Femur (tissue), 1 donor: ENCODE results near the gene TET3.

ENCODE experiments used
- DNase-seq: peaks from one replicate; pipeline ENCODE4 v3.0.0-alpha.2; 2017

The TET3 gene

DNA sequence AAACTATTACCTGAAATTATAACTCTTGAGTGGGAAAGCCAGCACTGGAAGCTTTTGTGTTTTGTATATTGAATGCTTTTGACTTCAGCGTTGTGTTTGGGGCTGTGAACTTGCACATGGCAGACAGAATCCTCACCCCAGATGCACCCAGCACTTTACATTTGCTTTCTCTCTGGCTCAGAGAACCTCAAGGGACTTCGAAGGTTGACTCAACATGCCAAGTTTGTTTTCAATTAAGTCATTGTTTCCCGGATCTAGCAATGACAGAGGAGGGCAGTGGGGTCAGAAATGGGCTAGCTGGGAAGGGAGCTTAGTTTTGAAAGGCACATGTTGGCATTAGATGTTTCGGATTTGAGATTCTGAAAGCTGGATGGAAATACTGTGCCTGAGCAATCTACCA, 22.4 kb downstream of the TET3 start:
- DNase-seq = no peak

DNA sequence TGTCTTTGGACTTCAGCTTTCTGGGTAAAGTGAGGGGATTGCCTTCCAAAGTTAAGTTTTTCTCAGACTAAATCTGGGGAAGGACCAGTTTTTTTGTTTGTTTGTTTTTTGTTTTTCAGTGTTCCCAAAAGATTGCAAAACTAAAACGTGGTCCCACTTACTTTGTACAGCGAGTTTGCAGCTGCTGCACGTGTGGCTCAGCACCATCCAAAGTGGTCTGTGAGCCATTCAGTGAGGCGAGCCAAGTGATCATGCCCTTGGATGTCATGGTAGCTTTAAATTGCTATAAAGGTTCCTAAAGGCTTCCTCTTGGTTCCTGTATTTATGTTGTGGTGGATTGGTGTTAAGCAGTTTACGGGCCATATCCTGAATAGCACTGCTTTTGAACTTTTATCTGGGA, 23.0 kb downstream of the TET3 start:
- DNase-seq = no peak

DNA sequence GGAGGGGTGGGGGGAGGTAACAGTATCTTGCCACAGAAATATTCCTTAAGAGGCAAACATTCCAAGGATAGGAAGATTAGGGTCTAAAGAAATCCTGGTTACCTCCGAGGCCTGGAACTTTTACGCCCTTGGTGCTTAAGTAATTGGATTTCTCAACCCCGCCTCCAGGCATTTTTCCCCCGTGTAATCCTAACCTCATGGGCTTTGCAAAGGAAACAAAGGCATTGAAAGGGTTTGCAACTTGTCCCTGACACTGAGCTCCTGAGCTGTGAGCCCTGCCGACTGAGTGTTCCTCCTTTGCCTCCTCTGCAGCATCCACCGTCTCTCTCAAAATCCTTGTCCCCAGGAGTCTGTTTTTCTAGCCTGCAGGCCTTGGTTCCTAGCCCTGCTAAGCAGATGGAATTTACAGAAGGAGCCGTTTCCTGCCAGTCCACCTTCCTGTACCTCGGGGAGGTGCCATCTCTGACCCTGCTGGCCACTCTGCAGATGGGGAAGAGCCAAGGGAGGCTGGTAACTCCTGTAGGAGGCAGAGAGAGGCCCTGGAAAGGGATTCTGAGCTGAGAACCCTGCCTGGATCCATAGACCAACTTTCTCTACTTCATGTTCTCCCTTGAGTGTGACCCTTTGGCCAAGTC, 24.2 kb downstream of the TET3 start:
- no peak for DNase-seq

DNA sequence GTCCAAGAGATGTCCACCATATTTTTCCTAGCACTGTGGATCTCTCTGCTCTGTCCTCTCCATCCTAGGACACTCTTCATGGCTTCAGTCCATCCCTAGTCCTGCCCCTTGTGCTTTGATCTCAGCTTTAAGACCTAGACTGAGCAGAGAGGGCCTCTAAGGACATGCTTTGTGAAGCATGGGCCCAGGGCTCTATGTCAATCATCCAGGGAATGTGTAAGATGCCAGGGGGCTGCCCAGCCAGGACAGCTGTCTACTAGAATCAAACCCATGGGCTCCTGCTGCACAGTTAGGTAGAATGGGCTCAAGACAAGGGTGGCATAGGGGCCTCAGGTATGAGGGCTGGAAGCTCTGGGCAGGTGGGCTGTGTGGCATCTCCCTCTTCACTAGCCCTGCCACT, 24.9 kb downstream of the TET3 start:
- no peak for DNase-seq

DNA sequence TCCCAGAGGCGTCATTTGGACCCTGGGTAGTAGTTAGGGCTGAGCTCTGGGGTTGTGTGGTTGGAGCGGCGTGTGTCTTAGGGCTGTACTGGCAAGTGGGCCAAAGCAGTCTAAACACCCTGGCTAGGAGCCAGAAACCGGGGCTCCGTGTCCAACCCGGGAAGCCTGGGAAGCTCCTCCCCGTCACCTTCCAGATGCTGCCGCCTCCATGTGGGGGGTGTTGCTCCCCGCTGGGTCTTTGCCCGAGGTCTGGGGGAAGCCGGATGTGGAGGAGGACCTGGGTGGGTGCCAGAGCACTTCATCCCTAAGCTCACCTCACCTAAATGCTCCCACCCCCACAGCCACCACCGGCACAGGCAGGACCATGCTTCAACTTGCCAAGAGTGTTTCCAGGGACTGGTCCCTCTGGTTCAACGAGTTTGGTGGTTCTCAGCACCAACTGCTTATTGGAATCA, 25.4 kb downstream of the TET3 start:
- DNase-seq = peak; percentile 70

DNA sequence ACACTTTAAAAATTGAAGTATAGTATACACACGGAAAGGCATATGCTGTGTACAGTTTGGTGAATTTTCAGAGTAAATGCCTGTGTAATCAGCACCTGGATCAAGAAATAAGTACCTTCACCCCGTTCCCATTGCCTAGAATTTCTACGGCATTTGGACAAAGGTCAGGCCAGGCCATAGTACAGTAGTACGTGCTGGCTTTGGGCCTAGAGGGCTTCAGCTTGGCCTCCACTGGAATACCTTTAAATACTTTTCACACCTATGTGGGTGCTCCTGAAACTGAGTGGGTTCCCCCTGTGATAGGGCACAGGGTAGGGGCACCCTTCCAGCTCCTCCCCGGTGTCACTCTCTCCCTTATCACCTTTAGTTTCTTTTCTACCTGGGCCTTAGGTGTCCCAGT, 26.5 kb downstream of the TET3 start:
- DNase-seq = no peak

DNA sequence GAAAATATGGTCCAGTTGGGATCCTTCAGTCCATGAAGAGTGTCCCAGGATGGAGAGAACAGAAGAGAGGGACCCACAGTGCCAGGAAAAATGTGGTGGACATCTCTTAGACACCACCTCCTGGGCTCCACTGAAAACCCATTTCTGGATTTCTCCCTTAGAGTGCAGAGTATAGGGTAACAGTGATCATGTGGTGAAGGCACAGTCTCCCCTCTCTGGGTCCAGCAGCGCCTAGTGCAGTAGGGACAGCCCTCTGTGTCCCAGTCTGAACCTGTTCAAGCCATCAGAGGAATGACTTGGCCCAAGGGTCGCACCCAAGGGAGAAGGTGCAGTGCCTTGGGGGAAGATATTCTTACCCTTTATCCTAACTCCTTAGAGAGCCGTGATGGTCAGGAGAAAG, 30.1 kb downstream of the TET3 start:
- no peak for DNase-seq

DNA sequence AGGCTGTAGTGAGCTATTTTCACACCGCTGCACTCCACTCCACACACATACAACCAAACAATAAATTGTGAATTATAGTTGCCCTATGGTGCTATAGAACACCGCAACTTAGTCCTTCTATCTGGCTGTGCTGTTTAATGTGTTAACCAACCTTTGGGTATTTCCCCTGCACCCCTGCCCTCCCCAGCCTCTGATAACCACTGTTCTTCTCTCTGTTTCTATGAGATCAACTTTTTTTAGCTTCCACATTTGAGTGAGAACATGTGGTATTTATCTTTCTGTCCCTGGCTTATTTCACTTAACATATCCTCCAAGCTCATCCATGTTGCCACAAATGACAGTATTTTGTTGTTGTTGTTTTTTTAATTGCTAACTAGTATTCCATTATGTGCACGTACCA, 32.5 kb downstream of the TET3 start:
- DNase-seq = no peak

DNA sequence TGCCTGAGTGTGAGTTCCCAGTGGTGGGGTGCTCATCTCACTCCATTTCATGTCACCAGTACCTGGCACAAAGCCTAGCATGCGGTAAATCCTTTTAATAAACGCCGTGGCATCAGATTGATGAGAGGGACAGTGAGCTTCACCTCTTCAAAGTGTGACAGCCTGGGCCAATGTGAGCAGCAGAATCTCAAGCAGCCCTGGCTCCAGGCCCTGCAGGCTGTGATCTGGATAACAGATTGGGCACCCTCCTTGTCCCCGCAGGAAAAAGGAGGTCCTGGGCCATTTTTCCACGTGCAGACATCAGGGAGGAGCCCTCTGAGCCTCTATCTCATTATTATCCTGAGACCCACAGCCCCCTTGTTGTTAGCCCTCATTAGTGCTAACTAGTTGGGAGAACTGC, 34.8 kb downstream of the TET3 start:
- DNase-seq = no peak

DNA sequence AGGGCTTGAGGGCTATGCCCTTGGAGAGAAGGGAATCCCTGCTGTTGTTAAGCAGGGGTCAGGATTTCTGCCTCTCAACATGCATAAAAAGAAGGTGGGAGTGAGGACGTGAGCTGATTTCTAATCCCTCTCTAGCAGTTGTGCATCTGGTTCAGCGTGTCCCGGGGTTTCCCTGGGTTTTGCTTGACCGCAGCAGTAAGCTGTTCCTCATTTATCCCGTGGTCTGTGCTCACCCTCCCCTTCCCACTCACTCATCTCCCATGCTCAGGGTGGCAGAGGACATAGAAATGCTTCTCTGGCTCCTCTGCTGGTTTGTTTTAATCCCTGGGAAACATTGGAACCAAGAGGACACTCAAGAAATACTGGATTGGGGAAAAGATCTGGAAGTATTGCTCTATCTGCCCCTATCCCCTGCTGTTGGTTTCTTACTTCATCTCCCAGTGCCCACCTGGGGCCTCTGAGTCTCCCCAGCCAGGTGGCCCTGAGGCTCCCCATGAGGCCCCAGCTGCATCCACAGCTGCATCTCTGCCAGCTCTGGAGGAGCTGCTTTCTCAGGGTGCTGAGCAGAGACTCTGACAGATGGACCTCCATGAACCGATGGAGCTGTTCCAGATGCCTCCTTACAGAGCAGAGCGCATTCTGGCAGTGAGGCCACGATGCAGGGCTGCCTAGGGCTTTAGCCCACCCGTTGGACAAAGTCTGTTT, 36.1 kb downstream of the TET3 start:
- DNase-seq = no peak

DNA sequence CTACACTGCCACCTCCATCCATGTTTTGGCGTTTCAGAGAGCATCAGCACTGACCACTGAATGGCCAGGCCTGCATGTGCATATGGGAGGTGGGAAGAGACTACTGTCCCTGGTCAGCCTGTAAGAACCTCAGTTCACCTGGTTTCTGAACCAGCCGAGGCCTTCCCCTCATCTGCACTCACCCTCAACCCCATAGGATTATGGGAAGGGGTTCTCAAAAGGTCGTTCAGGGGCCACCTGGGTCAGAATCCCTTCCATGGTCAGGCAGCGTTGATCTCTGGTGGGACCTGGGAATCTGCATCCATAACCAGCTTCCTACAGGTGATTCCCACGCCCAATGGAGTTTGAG, 36.7 kb downstream of the TET3 start:
- no peak for DNase-seq

DNA sequence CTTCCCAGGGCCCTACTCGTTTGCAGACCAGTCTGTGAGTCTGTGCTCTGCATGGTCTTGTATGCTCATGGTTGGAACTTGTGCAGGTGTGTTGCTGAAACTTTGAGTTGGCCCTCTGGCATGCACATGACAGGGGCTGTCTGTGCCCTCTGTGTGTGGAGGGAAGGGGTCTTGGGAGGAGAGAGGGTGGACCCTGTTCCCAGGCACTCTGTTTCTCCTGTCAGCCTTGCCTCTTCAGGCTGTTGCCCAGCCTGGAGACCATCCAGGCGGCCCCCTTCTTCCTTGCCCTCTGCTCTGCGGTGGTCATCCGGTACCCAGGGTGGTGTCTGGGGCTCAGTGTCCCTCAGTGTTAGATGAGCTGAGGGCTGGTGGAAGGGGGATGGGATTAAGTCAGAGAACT, 39.5 kb downstream of the TET3 start:
- DNase-seq = no peak

DNA sequence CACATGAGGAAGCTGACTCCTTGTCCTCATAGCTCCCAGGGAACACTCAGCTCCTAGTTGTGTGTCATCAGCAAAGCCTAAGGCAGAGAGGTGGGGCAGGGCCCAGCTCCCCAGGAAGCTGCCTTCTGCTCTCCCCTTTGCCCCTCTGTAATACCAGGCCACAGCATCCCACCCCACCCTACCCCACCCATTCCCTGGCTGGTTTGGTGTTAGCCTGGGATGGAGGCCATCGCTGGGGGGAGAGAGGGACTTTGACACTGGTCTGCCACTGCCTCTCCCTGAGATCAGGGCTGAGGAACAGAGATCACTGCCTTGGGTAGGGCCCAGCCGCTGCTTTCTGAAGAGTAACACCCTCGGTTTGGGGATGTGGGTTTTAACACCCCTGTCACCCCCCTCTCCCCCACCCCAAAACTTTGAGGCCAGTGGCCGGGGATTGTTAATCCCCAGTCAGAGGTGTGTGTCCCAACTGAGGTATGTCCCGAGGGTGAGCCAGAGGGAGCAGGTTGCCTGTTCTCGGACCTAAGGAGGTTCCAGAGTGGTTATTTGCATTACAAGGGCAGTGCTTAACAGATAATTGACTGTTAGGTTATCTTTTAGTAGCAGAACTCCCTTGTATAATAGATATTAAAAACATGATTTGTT, 41.4 kb downstream of the TET3 start:
- DNase-seq = no peak

DNA sequence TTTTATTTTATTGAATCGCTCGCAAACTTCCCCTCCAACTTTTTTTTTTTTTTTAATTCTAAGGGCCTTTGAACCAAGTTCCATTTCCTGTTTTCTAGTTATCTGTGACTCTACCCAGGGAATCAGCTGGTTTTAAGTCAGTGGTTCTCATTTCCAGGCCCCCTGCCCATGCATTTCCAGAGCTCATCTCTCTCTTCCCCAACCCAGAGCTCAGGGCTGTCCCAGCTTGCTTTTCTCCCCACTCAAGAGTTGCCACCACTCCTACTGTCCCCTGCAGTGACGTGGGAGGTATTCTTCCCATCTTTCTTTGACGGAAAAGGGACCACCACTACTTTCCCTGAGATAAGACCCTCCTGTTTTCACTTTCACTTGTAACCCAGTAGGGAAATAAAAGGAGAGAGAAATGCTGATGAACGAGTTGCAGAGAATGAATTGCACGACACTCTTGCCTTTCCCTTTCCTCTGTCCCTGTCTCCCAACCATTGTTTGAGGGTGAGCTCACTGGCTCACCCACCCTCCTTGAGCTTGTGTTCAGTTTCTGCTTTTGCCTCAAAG, 42.1 kb downstream of the TET3 start:
- no peak for DNase-seq

DNA sequence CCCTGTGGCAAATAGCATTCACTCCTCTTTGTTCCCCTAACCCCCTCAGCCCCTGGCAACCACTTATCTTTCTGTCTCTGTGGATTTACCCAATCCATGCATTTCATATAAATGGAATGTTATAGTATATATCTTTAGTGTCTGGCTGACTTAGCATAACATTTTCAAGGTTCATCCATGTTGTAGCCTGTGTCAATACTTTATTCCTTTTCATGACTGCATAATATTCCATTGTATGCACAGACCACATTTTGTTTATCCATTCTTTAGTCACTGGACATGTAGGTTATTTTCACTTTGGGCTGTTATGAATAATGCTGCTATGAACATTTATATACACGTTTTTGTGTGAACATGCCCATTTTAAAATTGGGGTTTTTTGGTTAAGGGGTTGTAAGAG, 42.8 kb downstream of the TET3 start:
- DNase-seq = no peak

DNA sequence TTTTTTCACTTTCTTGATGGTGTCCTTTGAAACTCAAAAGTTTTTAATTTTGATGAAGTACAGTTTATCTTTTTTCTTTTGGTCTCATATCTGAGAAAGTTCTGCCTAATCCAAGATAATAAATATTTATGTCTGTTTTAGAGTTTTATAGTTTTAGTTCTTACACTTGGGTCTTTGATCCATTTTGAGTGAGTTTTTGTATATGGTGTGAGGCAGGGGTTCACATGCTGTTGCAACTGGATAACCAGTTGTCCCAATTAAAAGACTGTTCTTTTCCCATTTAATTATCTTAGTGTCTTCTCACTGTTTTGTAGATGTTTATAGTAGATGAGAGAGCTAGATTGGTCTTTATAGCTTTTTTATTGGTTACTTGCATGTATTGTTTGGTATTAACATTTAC, 43.6 kb downstream of the TET3 start:
- DNase-seq = no peak

DNA sequence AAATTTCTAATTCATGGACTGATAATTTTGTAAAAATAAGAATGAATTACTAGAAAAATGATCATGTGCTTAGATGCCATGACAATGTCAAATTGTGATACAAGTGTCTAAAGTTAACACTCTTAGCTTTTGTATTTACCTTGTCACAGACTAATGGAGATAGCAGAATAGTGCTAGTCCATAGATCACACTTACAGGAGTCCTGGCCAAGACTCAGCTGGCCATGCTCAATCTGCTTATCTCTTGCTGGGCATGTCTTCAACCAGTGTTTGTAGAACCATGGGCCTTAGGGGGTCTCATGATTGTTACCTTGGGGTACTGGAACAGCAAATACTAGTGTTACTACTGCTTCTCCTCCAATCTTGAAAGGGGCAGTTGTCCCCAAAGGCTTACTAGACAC, 44.0 kb downstream of the TET3 start:
- DNase-seq = no peak

DNA sequence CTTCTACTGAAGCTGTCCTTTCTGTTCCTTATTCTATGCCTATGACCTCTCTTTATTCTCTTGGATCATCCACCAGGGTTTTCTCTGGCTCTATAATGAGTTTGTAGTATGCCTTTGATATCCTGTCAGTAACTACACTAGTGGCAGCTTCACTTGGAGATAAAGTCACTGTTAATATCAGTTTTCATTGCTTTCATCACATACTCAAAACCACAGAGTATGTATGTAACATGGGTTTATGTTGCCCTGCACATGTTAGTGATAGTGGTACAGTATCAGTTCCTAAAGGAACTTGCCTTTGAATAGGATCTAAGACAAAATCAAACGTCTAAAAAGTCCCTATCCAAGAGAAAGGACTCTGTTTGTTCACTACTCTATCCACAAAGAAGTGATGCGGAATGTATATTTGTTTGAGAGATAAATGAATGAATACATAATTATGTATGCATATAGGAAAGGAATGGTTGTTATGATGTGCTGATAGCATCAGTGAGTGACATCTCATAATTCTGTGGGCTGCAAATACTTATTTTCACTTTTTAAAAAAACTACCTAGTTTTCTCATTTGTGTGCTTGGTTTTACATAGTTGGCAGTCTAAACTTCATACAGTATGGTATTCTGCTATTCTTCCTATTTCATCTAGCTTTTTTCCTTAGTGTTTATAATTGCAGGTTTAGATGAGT, 45.1 kb downstream of the TET3 start:
- DNase-seq = no peak

DNA sequence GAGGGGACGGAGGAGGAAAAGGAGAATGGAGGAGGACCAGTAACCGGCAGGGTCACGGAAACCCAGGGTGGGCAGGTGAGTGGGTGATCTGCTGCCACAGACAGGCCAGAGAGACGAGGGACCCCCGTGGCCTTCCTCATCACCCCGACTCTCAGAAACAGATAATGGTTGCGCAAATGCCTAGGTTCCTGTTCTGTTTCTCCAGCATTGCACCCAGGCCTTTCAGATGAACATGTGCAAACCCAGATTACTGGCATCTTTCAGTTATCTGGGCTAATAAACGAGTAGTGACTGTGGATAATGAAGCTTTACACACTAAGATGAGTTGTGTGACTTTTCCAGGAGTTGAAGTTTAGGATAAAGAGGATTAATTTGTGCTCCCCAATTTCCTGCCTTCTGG, 46.5 kb downstream of the TET3 start:
- DNase-seq = no peak

DNA sequence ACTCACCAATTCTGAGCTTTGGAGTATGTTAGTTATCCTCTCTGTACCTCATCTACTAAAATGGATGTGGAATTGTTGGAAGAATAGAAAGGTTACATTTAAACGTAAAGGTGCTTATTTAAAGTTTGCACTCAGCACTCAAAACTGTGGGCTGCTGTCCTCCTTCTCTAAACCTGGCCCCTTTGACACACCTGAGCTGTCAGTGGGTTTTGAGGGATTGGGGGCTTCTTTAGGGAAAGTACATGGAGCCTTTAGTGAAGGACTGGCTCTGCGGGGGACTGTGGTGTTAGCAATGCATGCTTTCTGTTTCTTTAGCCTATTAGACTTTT, 47.2 kb downstream of the TET3 start:
- no peak for DNase-seq

DNA sequence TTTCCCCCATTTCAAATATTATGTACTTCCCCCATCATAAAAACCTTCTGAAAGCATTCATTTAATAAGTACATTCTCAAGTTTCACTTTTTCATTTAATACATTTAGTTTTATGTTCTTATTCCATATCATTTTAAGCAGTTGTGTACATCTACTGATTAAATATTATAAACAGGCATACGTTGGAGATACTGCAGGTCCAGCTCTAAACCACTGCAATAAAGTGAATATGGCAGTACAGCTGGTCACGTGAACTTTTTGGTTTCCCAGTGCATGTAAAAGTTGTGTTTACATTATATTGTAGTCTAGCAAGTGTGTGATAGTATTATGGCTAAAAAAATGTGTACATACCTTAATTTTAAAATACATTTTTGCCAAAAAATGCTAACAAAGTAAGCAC, 48.7 kb downstream of the TET3 start:
- no peak for DNase-seq
